WI38 (cell line): ENCODE measurements around the gene MTHFD1.

Experiments
- H3K4me3 ChIP-seq: 2 replicates; pipeline ENCODE4 v1.5.1; 2011; ENCODE audit warnings: low read depth, mild to moderate bottlenecking, control low read depth, low read length
- CTCF ChIP-seq: IDR thresholded peaks from 2 replicates; pipeline ENCODE4 v1.5.1; 2012; ENCODE audit warnings: low read depth, mild to moderate bottlenecking, control low read depth, low read length

Gene MTHFD1

GRCh38 chr14:64504897-64505794 is 117.0 kb downstream of the MTHFD1 start:
- TF ChIP-seq CTCF = no peak
- H3K4me3 ChIP-seq = peak overlapping the region; percentile 72

GRCh38 chr14:64506721-64507120 is 118.6 kb downstream of the MTHFD1 start:
- no peak for TF ChIP-seq CTCF
- H3K4me3 ChIP-seq = peak overlapping the region; percentile 72

- H3K4me3 ChIP-seq = peak overlapping the region; percentile 72
- TF ChIP-seq CTCF = no peak
Measured at GRCh38 chr14:64507376-64508156, 119.4 kb downstream of the MTHFD1 start.

GRCh38 chr14:64508215-64508776 is 120.1 kb downstream of the MTHFD1 start:
- no peak for TF ChIP-seq CTCF
- H3K4me3 ChIP-seq = no peak overlapping the region

GRCh38 chr14:64509036-64509435 is 120.9 kb downstream of the MTHFD1 start:
- H3K4me3 ChIP-seq = no peak overlapping the region
- no peak for TF ChIP-seq CTCF
